Small intestine (tissue), 7 donors: Measurements from ENCODE around the gene DPF1. TPM values are rescaled to one million over a fixed set of nuclear protein-coding genes. Genes with fewer than 3 reads are reported as not detected.

Source experiments
- DNase-seq, 2 donors: peaks; one replicate each; pipeline versions ENCODE4 v3.0.0 to v3.0.0-alpha.2; 2013
- FAIRE-seq: peaks from 2 replicates; lab custom pipeline; 2012; peaks lifted over from hg19 to GRCh38; lab: Jason Lieb, UNC
- H3K27ac ChIP-seq, 3 donors: one replicate each; pipeline ENCODE4 v1.5.1; 2013; ENCODE audit warnings: low read length in 2 of 3, mild to moderate bottlenecking in 2 of 3, control low read depth in 1 of 3, inconsistent platforms in 1 of 3, low read depth in 1 of 3, moderate library complexity in 1 of 3
- H3K27me3 ChIP-seq, 3 donors: one replicate each; pipeline ENCODE4 v1.6.1; 2013; ENCODE audit warnings: low read length in 3 of 3, inconsistent platforms in 1 of 3; ENCODE audit not compliant: control insufficient read depth in 3 of 3, insufficient read depth in 3 of 3
- H3K36me3 ChIP-seq, 3 donors: one replicate each; pipeline ENCODE4 v1.6.1; 2013; ENCODE audit warnings: low read length in 3 of 3, inconsistent platforms in 1 of 3, low read depth in 1 of 3, mild to moderate bottlenecking in 1 of 3, moderate library complexity in 1 of 3; ENCODE audit not compliant: control insufficient read depth in 3 of 3, insufficient read depth in 2 of 3
- H3K4me1 ChIP-seq, 3 donors: one replicate each; pipeline ENCODE4 v1.6.1; 2013; ENCODE audit warnings: low read length in 2 of 3, inconsistent platforms in 1 of 3, low read depth in 1 of 3, mild to moderate bottlenecking in 1 of 3, moderate library complexity in 1 of 3; ENCODE audit not compliant: control insufficient read depth in 3 of 3, insufficient read depth in 2 of 3
- H3K4me3 ChIP-seq, 3 donors: one replicate each; pipeline ENCODE4 v1.5.1; 2013; ENCODE audit warnings: low read length in 3 of 3, control low read depth in 1 of 3, inconsistent platforms in 1 of 3, low read depth in 1 of 3, mild to moderate bottlenecking in 1 of 3, moderate library complexity in 1 of 3
- H3K9me3 ChIP-seq, 2 donors: one replicate each; pipeline ENCODE4 v1.6.1; 2013; ENCODE audit warnings: low read depth in 1 of 2, low read length in 1 of 2; ENCODE audit not compliant: control insufficient read depth in 2 of 2, insufficient read depth in 1 of 2
- WGBS, 3 donors: extraction: QIAGEN DNeasy Blood & Tissue Kit; methylation state at CpG; one replicate each; pipeline ENCODE4 v1.1.7; 2013; 5-methylcytosine and 5-hydroxymethylcytosine counted together
- polyA plus RNA-seq, 4 donors: library from polyadenylated mRNA; stranded (reverse) in 3 of 4; unstranded in 1 of 4; fragments of 200-250 nt in 3 of 4; fragments of 120-200 nt in 1 of 4; gene quantifications; one replicate each; pipeline versions ENCODE4 v1.2.1 to v1.2.3, GENCODE V29; 2013
- donor health status: healthy with polysubstance abuse.
- donor health status: control.
- donor health status: control.
- donor health status: Bipolar disorder and iron deficiency.
- donor health status: healthy.

Gene DPF1
- polyA plus RNA-seq, 4 donors = 0.39 to 0.64 TPM; not detected in 2

DNA sequence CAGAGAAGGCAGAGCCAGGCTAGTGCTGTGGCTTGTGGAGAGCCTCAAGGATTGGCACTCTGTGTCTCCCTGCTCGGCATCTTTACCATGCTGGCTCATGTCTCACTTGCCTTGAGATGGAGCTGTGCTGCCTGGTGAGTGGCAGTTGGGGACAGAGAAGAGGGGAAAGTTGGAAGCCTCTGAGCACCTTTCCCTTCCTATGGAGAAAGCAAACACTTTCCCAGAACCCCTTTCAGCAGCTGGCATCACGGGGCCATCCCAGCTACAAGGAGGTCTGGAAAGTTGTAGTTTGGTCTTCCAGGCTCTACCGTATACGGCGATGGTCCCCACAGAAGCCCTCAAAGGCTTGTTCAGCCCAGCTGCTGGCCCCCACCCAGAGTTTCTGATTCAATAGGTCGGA is 58.7 kb downstream of the DPF1 start:
- peaks cover 0 to 19% of the 10 kb centered on the region in 2 donors for H3K9me3 ChIP-seq
- H3K27ac ChIP-seq = no peak overlapping the region
- no peak overlapping the region for H3K4me3 ChIP-seq
- DNase-seq (no peak), FAIRE-seq (no peak)
- no peaks in the 10 kb centered on the region for H3K27me3 ChIP-seq
- 93 to 99% (median 96%) methylated on average over 6 of the region's 6 CpGs for WGBS, 3 donors
- H3K4me1 ChIP-seq = no peaks in the 10 kb centered on the region
- H3K36me3 ChIP-seq = peaks cover 14 to 90% (median 26%) of the 10 kb centered on the region in 3 donors

- DNase-seq (no peak), FAIRE-seq (no peak)
- Histone ChIP-seq H3K27me3 (no peaks in the 10 kb centered on the region), H3K4me1 (no peaks in the 10 kb centered on the region), H3K27ac (no peak overlapping the region), H3K36me3 (peaks cover 13 to 89% (median 23%) of the 10 kb centered on the region in 3 donors), H3K4me3 (no peak overlapping the region), H3K9me3 (peaks cover 0 to 19% of the 10 kb centered on the region in 2 donors)
- WGBS, 3 donors = 97 to 99% (median 97%) methylated on average over 21 to 25 of the region's 25 CpGs
Measured at GRCh38 chr19:38164526-38164925, 59.5 kb downstream of the DPF1 start.

DNA sequence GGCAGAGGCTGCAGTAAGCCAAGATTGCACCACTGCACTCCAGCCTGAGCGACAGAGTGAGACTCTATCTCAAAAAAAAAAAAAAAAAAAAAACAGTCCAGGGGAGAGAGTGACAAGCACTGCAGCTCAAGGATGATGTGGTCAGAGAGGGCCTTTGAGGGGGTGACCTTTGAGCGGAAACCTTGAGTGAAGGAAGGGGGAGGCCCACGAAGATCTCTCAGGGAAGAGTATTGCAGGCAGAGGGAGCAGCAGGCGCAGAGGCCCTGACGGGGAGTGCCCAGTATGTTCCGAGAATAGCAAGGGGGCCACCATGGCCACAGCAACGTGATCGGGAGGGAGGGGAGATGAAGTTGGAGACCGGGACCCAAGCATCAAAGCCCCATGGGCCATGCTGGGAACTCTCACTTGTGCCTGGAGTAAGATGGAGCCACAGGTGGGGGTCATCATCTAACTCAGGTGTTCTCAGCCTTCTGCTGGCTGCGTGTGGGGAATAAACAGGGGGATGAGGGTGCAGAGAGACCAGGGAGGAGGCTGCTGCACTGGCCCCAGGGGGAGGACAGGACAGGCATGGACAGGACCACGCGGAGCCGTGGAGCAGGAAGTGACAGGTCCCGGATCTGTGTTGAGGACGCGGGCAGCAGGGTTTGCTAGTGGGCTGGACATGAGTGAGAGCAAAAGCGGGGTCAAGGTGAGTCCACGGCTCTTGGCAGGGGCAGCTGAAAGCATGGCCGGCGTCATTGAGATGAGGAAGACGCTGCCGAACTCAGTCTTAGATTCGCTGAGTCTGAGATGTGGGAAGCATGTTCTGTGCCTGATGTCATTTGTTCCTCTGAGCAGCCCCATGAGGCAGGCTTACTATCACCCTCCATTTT is 60.4 kb downstream of the DPF1 start:
- peaks cover 9 to 90% (median 25%) of the 10 kb centered on the region in 3 donors for H3K36me3 ChIP-seq
- DNase-seq (no peak), FAIRE-seq (no peak)
- peaks cover 0 to 19% of the 10 kb centered on the region in 2 donors for H3K9me3 ChIP-seq
- H3K4me1 ChIP-seq = no peaks in the 10 kb centered on the region
- H3K27me3 ChIP-seq = no peaks in the 10 kb centered on the region
- WGBS, 3 donors = 94 to 97% (median 95%) methylated on average over 23 of the region's 23 CpGs
- H3K27ac ChIP-seq = no peak overlapping the region
- H3K4me3 ChIP-seq = no peak overlapping the region

DNA sequence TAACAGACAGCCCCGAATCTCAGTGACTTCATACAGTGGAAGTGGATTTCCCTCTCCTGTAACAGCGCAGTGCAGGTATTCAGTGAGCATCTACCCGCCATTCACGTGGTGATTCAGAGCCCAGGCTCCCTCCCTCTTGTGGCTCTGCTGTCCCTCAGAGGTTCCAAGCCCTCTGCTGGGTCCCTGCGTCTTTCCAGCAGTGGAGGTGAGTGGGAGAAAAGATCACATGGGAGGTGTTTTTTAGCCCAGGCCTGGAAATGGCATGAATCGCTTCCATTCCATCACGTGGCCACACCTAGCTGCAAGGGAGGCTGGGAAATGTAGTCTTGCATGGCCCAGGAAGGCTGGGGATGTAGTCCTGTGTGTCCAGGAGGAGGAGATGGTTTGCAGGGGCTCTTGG is 61.4 kb downstream of the DPF1 start:
- 95 to 97% (median 97%) methylated on average over 7 of the region's 7 CpGs for WGBS, 3 donors
- H3K36me3 ChIP-seq = peaks cover 9 to 91% (median 30%) of the 10 kb centered on the region in 3 donors
- no peaks in the 10 kb centered on the region for H3K4me1 ChIP-seq

DNA sequence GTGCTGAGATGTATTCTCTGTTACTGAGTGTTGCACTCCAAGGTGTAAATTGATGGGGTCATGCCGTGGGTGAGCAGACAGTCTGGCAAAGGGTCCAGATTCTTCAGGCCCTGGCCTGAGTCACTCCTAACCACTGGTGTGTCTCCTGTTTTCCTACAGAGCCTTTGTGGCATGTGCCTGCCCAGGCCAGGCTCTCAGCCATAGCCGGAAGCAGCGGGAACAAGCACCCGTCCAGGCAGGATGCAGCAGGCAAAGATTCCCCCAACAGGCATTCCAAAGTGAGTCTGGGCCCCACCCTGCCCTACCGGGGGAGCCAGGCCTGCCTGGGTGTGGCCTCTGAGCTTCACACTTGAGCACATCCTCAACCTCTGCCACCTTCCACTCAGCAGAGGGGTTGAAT is 61.9 kb downstream of the DPF1 start:
- no peak overlapping the region for H3K4me3 ChIP-seq
- peaks cover 9 to 91% (median 32%) of the 10 kb centered on the region in 3 donors for H3K36me3 ChIP-seq
- FAIRE-seq (no peak), DNase-seq (no peak)
- H3K9me3 ChIP-seq = peaks cover 0 to 19% of the 10 kb centered on the region in 2 donors
- no peaks in the 10 kb centered on the region for H3K4me1 ChIP-seq
- no peaks in the 10 kb centered on the region for H3K27me3 ChIP-seq
- 95 to 100% (median 96%) methylated on average over 5 of the region's 5 CpGs for WGBS, 3 donors
- H3K27ac ChIP-seq = no peak overlapping the region

More for the DNA sequence above, 61.4 kb downstream of the DPF1 start:
- Histone ChIP-seq H3K9me3 (peaks cover 0 to 19% of the 10 kb centered on the region in 2 donors), H3K27ac (no peak overlapping the region), H3K27me3 (no peaks in the 10 kb centered on the region), H3K4me3 (no peak overlapping the region)
- FAIRE-seq (no peak), DNase-seq (no peak)

Other genes starting within 250 kb of the DPF1 start
- 10 to 100 TPM in 3 of 4 donors, 1 to 10 TPM in 1; 8.7 to 31.8 (median 22.6) TPM for gene PPP1R14A, start 32.2 kb upstream of the DPF1 start, polyA plus RNA-seq
- gene SPINT2, start 40.4 kb upstream of the DPF1 start, polyA plus RNA-seq = 100 to 1,000 TPM; 263 to 450 (median 424) TPM
- gene C19orf33, start 80.0 kb upstream of the DPF1 start, polyA plus RNA-seq = 1,000 to 10,000 TPM in 2 of 4 donors, 100 to 1,000 TPM in 2; 410 to 2,753 (median 1,138) TPM
- 10 to 100 TPM; 13.0 to 73.1 (median 16.6) TPM for gene YIF1B, start 91.7 kb upstream of the DPF1 start, polyA plus RNA-seq
- 1 to 10 TPM; 2.7 to 7.5 (median 4.0) TPM for gene KCNK6, start 95.6 kb upstream of the DPF1 start, polyA plus RNA-seq
- 10 to 100 TPM in 1 of 4 donors, 1 to 10 TPM in 3; 1.9 to 10.6 (median 2.7) TPM for gene CATSPERG, start 111.6 kb upstream of the DPF1 start, polyA plus RNA-seq
- 100 to 1,000 TPM; 133 to 182 (median 148) TPM for gene PSMD8, start 150.3 kb upstream of the DPF1 start, polyA plus RNA-seq
- 10 to 100 TPM in 2 of 4 donors, 1 to 10 TPM in 2; 1.7 to 16.1 (median 8.2) TPM for gene GGN, start 163.8 kb upstream of the DPF1 start, polyA plus RNA-seq
- 1 to 10 TPM in 3 of 4 donors, under 1 TPM in 1; 0.85 to 2.7 (median 1.8) TPM for gene SPRED3, start 164.5 kb upstream of the DPF1 start, polyA plus RNA-seq
- 10 to 100 TPM; 23.6 to 47.2 (median 38.6) TPM for gene FAM98C, start 178.9 kb upstream of the DPF1 start, polyA plus RNA-seq
- 1 to 10 TPM in 1 of 4 donors, under 1 TPM in 3; 0.22 to 1.0 (median 0.84) TPM for gene RASGRP4, start 202.0 kb upstream of the DPF1 start, polyA plus RNA-seq
- 1 to 10 TPM in 1 of 4 donors, under 1 TPM in 1, not detected in 2; 0.81 to 2.3 TPM for gene RYR1, start 209.5 kb upstream of the DPF1 start, polyA plus RNA-seq